Astrocyte (in vitro differentiated cells and primary cell): ENCODE data around the gene LYPLA2. TPM values are rescaled to one million over a fixed set of nuclear protein-coding genes. Genes with fewer than 3 reads are reported as not detected.

Experiments
- DNase-seq: peaks from one replicate; pipeline ENCODE4 v3.0.0-alpha.2; 2010; ENCODE audit warnings: low read depth
- FAIRE-seq: peaks from 2 replicates; lab custom pipeline; 2011; peaks lifted over from hg19 to GRCh38; lab: Jason Lieb, UNC
- H2AFZ ChIP-seq: 2 replicates; pipeline ENCODE4 v1.6.0; 2012; ENCODE audit warnings: low read depth, low read length, inconsistent platforms
- H3K27ac ChIP-seq: 2 replicates; pipeline ENCODE4 v1.5.1; 2011; ENCODE audit warnings: low read depth, low read length, inconsistent platforms
- H3K27me3 ChIP-seq: 2 replicates; pipeline ENCODE4 v1.6.0; 2011; ENCODE audit warnings: low read length, inconsistent platforms; ENCODE audit not compliant: insufficient read depth
- H3K36me3 ChIP-seq: 2 replicates; pipeline ENCODE4 v1.5.1; 2011; ENCODE audit warnings: low read length, inconsistent platforms; ENCODE audit not compliant: insufficient read depth
- H3K4me1 ChIP-seq: 2 replicates; pipeline ENCODE4 v1.5.1; 2011; ENCODE audit warnings: low read length, inconsistent platforms; ENCODE audit not compliant: insufficient read depth
- H3K4me2 ChIP-seq: 2 replicates; pipeline ENCODE4 v1.6.0; 2012; ENCODE audit warnings: low read length, inconsistent platforms
- H3K4me3 ChIP-seq: 2 replicates; pipeline ENCODE4 v1.5.1; 2011; ENCODE audit warnings: low read depth, mild to moderate bottlenecking, low read length, inconsistent platforms; ENCODE audit not compliant: insufficient read depth
- H3K79me2 ChIP-seq: 2 replicates; pipeline ENCODE4 v1.6.0; 2012; ENCODE audit warnings: mild to moderate bottlenecking, low read length, inconsistent platforms; ENCODE audit not compliant: insufficient read depth
- H3K9ac ChIP-seq: 2 replicates; pipeline ENCODE4 v1.6.0; 2012; ENCODE audit warnings: mild to moderate bottlenecking, low read length, inconsistent platforms
- H3K9me3 ChIP-seq: 2 replicates; pipeline ENCODE4 v1.5.1; 2012; ENCODE audit warnings: low read depth, mild to moderate bottlenecking, low read length, inconsistent platforms; ENCODE audit not compliant: insufficient read depth
- H4K20me1 ChIP-seq: 2 replicates; pipeline ENCODE4 v1.6.0; 2012; ENCODE audit warnings: low read length, inconsistent platforms; ENCODE audit not compliant: insufficient read depth
- H3K27ac Mint-ChIP-seq: one replicate; pipeline ENCODE4 v1.8.0; 2021; ENCODE audit warnings: mild to moderate bottlenecking, mixed read lengths; ENCODE audit not compliant: unreplicated experiment
- H3K27me3 Mint-ChIP-seq: one replicate; pipeline ENCODE4 v1.8.0; 2021; ENCODE audit warnings: low read depth, mixed read lengths; ENCODE audit not compliant: unreplicated experiment
- H3K36me3 Mint-ChIP-seq: one replicate; pipeline ENCODE4 v1.8.0; 2021; ENCODE audit warnings: low read depth, mixed read lengths; ENCODE audit not compliant: unreplicated experiment
- H3K4me1 Mint-ChIP-seq: one replicate; pipeline ENCODE4 v1.8.0; 2021; ENCODE audit warnings: low read depth, mixed read lengths; ENCODE audit not compliant: unreplicated experiment
- H3K4me3 Mint-ChIP-seq: one replicate; pipeline ENCODE4 v1.8.0; 2021; ENCODE audit warnings: mild to moderate bottlenecking, moderate library complexity, mixed read lengths; ENCODE audit not compliant: unreplicated experiment
- H3K9me3 Mint-ChIP-seq: one replicate; pipeline ENCODE4 v1.8.0; 2021; ENCODE audit warnings: mild to moderate bottlenecking, mixed read lengths; ENCODE audit not compliant: unreplicated experiment
- EZH2 ChIP-seq: IDR thresholded peaks from 2 replicates; pipeline ENCODE4 v1.6.1; 2012; ENCODE audit warnings: mild to moderate bottlenecking, low read length, inconsistent platforms; ENCODE audit not compliant: insufficient read depth
- total RNA-seq: library from RNA; stranded (reverse); gene quantifications from 2 replicates; pipeline ENCODE4 v1.2.1, GENCODE V29; 2021
- TF ChIP-seq, protein P1 (sequence below): IDR thresholded peaks from 2 replicates; pipeline ENCODE4 v1.5.1; 2011; ENCODE audit warnings: low read depth, mild to moderate bottlenecking, inconsistent platforms, low read length, moderate library complexity; ENCODE audit not compliant: insufficient read depth

The LYPLA2 gene
- total RNA-seq, 1 donor from 2014 or later, result 91.7 TPM

GRCh38 chr1:23768733-23769132 is 22.2 kb upstream of the LYPLA2 start:
- no peaks in the 10 kb centered on the region for H4K20me1 ChIP-seq
- H3K27ac Mint-ChIP-seq, result no peak overlapping the region

DNA sequence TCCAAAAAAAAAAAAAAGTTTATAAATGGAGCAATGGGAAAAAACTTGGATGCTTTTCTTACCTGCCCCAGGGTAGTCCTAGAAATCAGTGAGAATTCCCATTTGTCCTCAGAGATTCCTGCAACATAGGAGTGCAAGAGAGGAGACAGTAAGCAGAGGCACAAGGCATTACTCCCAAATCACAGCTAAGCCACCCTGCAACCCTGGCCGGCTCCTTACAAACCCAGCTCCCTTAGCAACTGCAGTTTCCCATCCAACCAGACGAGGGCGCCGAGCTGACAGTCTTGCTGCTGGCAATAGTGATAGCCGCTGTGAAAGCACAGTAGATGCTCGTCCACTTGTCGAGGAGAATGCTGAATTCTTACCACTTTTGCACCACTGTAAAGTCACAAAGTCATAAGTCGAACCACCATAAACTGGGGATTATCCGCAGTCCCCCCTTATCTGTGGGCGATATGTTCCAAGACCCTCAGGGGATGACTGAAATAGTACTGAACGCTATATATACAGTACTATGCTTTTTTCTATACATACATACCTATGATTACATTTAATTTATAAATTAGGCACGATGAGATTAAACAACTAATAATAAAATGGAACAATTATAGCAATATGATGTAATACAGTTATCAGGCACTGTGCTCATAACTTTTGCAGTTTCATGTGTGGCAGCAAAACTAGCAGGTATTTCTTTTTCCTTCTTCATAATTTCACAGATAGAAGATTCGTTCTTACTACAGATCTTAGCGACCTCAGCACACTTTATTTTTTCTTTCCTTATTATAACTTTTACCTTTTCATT is 18.7 kb upstream of the LYPLA2 start:
- no peak overlapping the region for H3K27ac ChIP-seq
- no peak overlapping the region for H3K9ac ChIP-seq
- no peak overlapping the region for H3K4me3 Mint-ChIP-seq
- no peaks in the 10 kb centered on the region for H3K36me3 ChIP-seq
- H3K4me1 ChIP-seq, result no peaks in the 10 kb centered on the region
- no peak overlapping the region for H3K4me3 ChIP-seq
- no peak overlapping the region for H2AFZ ChIP-seq
- peak; percentile 46 for DNase-seq
- H3K27ac Mint-ChIP-seq, result no peak overlapping the region
- peaks cover 3% of the 10 kb centered on the region for H3K36me3 Mint-ChIP-seq
- peaks cover 2% of the 10 kb centered on the region for H3K79me2 ChIP-seq
- no peaks in the 10 kb centered on the region for H3K27me3 ChIP-seq
- H3K27me3 Mint-ChIP-seq, result no peaks in the 10 kb centered on the region
- no peak for TF ChIP-seq EZH2
- TF ChIP-seq, protein P1, sequence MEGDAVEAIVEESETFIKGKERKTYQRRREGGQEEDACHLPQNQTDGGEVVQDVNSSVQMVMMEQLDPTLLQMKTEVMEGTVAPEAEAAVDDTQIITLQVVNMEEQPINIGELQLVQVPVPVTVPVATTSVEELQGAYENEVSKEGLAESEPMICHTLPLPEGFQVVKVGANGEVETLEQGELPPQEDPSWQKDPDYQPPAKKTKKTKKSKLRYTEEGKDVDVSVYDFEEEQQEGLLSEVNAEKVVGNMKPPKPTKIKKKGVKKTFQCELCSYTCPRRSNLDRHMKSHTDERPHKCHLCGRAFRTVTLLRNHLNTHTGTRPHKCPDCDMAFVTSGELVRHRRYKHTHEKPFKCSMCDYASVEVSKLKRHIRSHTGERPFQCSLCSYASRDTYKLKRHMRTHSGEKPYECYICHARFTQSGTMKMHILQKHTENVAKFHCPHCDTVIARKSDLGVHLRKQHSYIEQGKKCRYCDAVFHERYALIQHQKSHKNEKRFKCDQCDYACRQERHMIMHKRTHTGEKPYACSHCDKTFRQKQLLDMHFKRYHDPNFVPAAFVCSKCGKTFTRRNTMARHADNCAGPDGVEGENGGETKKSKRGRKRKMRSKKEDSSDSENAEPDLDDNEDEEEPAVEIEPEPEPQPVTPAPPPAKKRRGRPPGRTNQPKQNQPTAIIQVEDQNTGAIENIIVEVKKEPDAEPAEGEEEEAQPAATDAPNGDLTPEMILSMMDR, result peak; percentile 95
- H3K9me3 Mint-ChIP-seq, result no peaks in the 10 kb centered on the region
- H4K20me1 ChIP-seq, result no peaks in the 10 kb centered on the region
- H3K4me2 ChIP-seq, result peak overlapping the region; percentile 24
- FAIRE-seq, result no peak
- peaks cover 2% of the 10 kb centered on the region for H3K4me1 Mint-ChIP-seq
- H3K9me3 ChIP-seq, result no peaks in the 10 kb centered on the region

More at GRCh38 chr1:23768733-23769132, 22.2 kb upstream of the LYPLA2 start:
- H3K9me3 Mint-ChIP-seq, result no peaks in the 10 kb centered on the region
- Histone ChIP-seq H3K27ac (no peak overlapping the region), H3K36me3 (peaks cover 6% of the 10 kb centered on the region), H3K4me3 (no peak overlapping the region), H3K79me2 (no peaks in the 10 kb centered on the region), H3K9ac (no peak overlapping the region), H3K9me3 (no peaks in the 10 kb centered on the region), H3K4me2 (no peak overlapping the region), H2AFZ (no peak overlapping the region), H3K4me1 (no peaks in the 10 kb centered on the region), H3K27me3 (no peaks in the 10 kb centered on the region)
- peaks cover 5% of the 10 kb centered on the region for H3K36me3 Mint-ChIP-seq
- TF ChIP-seq, protein P1, result no peak
- TF ChIP-seq EZH2, result no peak
- FAIRE-seq (no peak), DNase-seq (no peak)
- H3K27me3 Mint-ChIP-seq, result no peaks in the 10 kb centered on the region
- H3K4me1 Mint-ChIP-seq, result no peaks in the 10 kb centered on the region
- H3K4me3 Mint-ChIP-seq, result no peak overlapping the region

- FAIRE-seq, result no peak
Measured at GRCh38 chr1:23772854-23773242, 18.1 kb upstream of the LYPLA2 start.

More at GRCh38 chr1:23772854-23773242, 18.1 kb upstream of the LYPLA2 start:
- TF ChIP-seq, protein P1, result no peak
- TF ChIP-seq EZH2, result no peak
- H3K4me1 Mint-ChIP-seq, result peaks cover 2% of the 10 kb centered on the region
- no peaks in the 10 kb centered on the region for H3K9me3 Mint-ChIP-seq
- Histone ChIP-seq H4K20me1 (no peaks in the 10 kb centered on the region), H3K36me3 (no peaks in the 10 kb centered on the region), H3K4me2 (no peak overlapping the region), H3K9me3 (no peaks in the 10 kb centered on the region), H3K9ac (no peak overlapping the region), H3K27ac (no peak overlapping the region), H2AFZ (no peak overlapping the region), H3K79me2 (peaks cover 5% of the 10 kb centered on the region), H3K4me1 (no peaks in the 10 kb centered on the region), H3K27me3 (no peaks in the 10 kb centered on the region), H3K4me3 (no peak overlapping the region)
- DNase-seq, result no peak
- no peak overlapping the region for H3K27ac Mint-ChIP-seq
- H3K4me3 Mint-ChIP-seq, result no peak overlapping the region
- H3K27me3 Mint-ChIP-seq, result no peaks in the 10 kb centered on the region
- H3K36me3 Mint-ChIP-seq, result peaks cover 3% of the 10 kb centered on the region
